Testis (tissue), 3 donors: ENCODE measurements around the gene RRP1B. TPM values are rescaled to one million over a fixed set of nuclear protein-coding genes. Genes with fewer than 3 reads are reported as not detected.

Experiments used
- DNase-seq: peaks from one replicate; pipeline ENCODE4 v3.0.0-alpha.2; 2019
- H3K27ac ChIP-seq, 2 donors: fragments of 200-600 bp; sonication (generic); one replicate each; pipeline ENCODE4 v1.5.1; 2019
- H3K27me3 ChIP-seq: fragments of 200-600 bp; sonication (generic); one replicate; pipeline ENCODE4 v1.5.1; 2019
- H3K36me3 ChIP-seq: fragments of 200-600 bp; sonication (generic); one replicate; pipeline ENCODE4 v1.5.1; 2017; ENCODE audit warnings: low read depth; ENCODE audit errors: missing control alignments
- H3K4me1 ChIP-seq: fragments of 200-600 bp; sonication (generic); one replicate; pipeline ENCODE4 v1.5.1; 2019
- H3K4me3 ChIP-seq, 2 donors: fragments of 200-600 bp; sonication (generic); one replicate each; pipeline ENCODE4 v1.5.1; 2017 to 2019
- H3K9me3 ChIP-seq: fragments of 200-600 bp; sonication (generic); one replicate; pipeline ENCODE4 v1.5.1; 2017
- POLR2A ChIP-seq: fragments of 450-650 bp; IDR thresholded peaks from one replicate; pipeline ENCODE4 v1.6.1; 2017; ENCODE audit warnings: antibody characterized with exemption, mild to moderate bottlenecking, moderate library complexity
- WGBS, 2 donors: methylation state at CpG; one replicate each; pipeline ENCODE4 v1.1.5; 2018; 5-methylcytosine and 5-hydroxymethylcytosine counted together
- intact Hi-C: fragments of 100-400 bp; cut with DNase I; formaldehyde crosslinking; loops from one replicate; pipeline ENCODE4 v1.15.1; 2023; ENCODE audit warnings: low total_unique reads
- polyA plus RNA-seq: library from polyadenylated mRNA; stranded (reverse); fragments of 350-450 nt; fragmentation: Illumina TruSeq; extraction: RNeasy Lipid Tissue Mini Kit (QIAGEN cat#74804); gene quantifications from one replicate; pipeline ENCODE4 v1.2.3, GENCODE V29; 2014; ENCODE audit warnings: low read depth, low replicate concordance; ENCODE audit not compliant: insufficient read depth
- total RNA-seq, 2 donors: library from RNA; depleted of rRNA; stranded (reverse); fragments of >200 nt; gene quantifications; one replicate each; pipeline ENCODE4 v1.2.3, GENCODE V29; 2016
- TF ChIP-seq, protein P1 (sequence below), 3 experiments: fragments of 450-650 bp in 2 of 3; fragments of 200-600 bp in 1 of 3; sonication (generic) in 1 of 3; IDR thresholded peaks; one replicate each; pipeline ENCODE4 v1.5.1; 2016 to 2019; ENCODE audit warnings: antibody characterized with exemption in 3 of 3, mild to moderate bottlenecking in 2 of 3, moderate library complexity in 1 of 3

Gene RRP1B
- total and polyA plus RNA-seq, 3 donors from 2014 or later, result 27.8 to 48.6 (median 44.8) TPM

- Histone ChIP-seq H3K4me3 (no peak overlapping the region), H3K27me3 (no peaks in the 10 kb centered on the region), H3K27ac (peak overlapping the region; percentile 82 to 87), H3K36me3 (no peaks in the 10 kb centered on the region), H3K9me3 (no peaks in the 10 kb centered on the region), H3K4me1 (peaks cover 56% of the 10 kb centered on the region)
- intact Hi-C loops, result no loop called here
- no peak for DNase-seq
- WGBS, 2 donors, result 88 to 94% methylated on average over 2 to 24 of the region's 25 CpGs
- TF ChIP-seq, protein P1, sequence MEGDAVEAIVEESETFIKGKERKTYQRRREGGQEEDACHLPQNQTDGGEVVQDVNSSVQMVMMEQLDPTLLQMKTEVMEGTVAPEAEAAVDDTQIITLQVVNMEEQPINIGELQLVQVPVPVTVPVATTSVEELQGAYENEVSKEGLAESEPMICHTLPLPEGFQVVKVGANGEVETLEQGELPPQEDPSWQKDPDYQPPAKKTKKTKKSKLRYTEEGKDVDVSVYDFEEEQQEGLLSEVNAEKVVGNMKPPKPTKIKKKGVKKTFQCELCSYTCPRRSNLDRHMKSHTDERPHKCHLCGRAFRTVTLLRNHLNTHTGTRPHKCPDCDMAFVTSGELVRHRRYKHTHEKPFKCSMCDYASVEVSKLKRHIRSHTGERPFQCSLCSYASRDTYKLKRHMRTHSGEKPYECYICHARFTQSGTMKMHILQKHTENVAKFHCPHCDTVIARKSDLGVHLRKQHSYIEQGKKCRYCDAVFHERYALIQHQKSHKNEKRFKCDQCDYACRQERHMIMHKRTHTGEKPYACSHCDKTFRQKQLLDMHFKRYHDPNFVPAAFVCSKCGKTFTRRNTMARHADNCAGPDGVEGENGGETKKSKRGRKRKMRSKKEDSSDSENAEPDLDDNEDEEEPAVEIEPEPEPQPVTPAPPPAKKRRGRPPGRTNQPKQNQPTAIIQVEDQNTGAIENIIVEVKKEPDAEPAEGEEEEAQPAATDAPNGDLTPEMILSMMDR (IDR thresholded peaks at IDR 0.05), result no peak
- no peak for TF ChIP-seq POLR2A
Observed at GRCh38 chr21:43739621-43740435, 80.5 kb downstream of the RRP1B start.

DNA sequence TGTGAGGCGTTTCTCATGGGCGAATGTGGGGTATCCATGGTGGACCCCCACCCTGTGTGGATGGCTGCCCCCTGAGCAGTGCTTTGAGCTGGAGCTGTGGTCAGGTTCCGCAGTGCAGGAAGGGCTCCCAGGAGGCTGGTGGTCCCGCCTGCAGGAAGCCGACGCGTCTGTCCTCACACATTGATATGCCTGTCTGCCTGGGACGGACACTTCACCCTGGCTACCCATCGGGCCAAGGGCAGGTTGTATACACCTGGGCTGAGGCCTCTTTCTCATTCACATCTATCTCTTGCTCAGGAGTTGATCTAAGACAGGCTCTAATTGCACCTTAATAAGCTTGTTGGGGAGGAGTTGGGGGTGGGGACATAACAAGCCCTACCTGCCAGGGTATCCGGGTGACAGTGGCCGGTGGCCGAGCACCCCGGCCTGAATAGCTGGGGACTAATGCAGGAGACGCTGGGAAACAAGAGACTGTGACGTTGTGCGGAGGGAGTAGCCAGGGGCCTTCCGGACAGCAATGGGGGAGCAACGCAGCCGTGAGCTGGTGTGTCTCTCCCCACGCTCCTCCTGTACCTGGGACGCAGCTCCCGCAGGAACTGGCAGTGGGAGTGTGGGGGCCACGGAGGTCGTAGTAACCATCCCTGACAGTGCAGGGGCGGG lies 81.3 kb downstream of the RRP1B start:
- H3K36me3 ChIP-seq, result no peaks in the 10 kb centered on the region
- TF ChIP-seq, protein P1 (IDR thresholded peaks at IDR 0.05), result no peak
- TF ChIP-seq POLR2A, result no peak
- DNase-seq, result peak; percentile 90
- H3K4me3 ChIP-seq, result no peak overlapping the region
- no peaks in the 10 kb centered on the region for H3K9me3 ChIP-seq
- H3K27me3 ChIP-seq, result no peaks in the 10 kb centered on the region
- 16 to 23% methylated on average over 13 to 24 of the region's 25 CpGs for WGBS, 2 donors
- peaks cover 48% of the 10 kb centered on the region for H3K4me1 ChIP-seq
- intact Hi-C loops, result no loop called here
- peak overlapping the region; percentile 82 to 87 for H3K27ac ChIP-seq

DNA sequence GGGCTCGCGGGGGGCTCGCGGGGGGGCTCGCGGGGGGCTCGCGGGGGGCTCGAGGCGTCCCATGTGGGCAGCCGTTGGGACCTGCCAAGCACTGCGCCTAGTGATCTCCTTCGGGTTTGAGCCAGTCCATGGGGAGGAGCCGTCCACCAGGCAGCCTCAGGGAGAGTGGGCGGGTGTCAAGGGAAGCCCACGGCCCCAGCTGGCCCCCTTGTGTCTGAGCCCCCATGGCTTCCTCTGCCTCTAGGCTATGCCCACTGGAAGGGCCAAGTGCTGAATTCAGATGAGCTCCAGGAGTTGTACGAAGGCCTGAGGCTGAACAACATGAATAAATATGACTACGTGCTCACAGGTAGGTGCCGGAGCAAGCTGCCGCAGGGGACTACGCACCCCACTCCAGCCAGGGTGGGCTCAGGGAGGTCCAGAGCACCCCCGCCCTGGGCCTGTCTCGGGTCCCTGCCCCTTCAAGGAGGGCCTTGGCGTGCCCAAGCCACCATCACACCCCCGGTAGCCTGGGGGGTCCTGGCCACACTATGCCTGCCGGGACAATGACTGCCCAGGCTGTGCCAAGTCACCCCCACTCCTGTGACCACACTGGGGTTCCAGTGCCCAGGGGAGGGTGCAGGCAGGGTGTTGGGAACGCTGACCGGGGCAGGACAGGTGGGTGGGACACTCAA lies 82.2 kb downstream of the RRP1B start:
- no peak for DNase-seq
- H3K9me3 ChIP-seq, result no peaks in the 10 kb centered on the region
- TF ChIP-seq POLR2A, result no peak
- TF ChIP-seq, protein P1 (IDR thresholded peaks at IDR 0.05), result no peak

GRCh38 chr21:43743947-43744346 lies 84.6 kb downstream of the RRP1B start:
- DNase-seq, result no peak
- 92 to 100% methylated on average over 3 to 8 of the region's 8 CpGs for WGBS, 2 donors
- Histone ChIP-seq H3K36me3 (no peaks in the 10 kb centered on the region), H3K27ac (no peak overlapping the region), H3K4me1 (peaks cover 18% of the 10 kb centered on the region), H3K9me3 (no peaks in the 10 kb centered on the region), H3K4me3 (no peak overlapping the region), H3K27me3 (no peaks in the 10 kb centered on the region)
- TF ChIP-seq, protein P1 (IDR thresholded peaks at IDR 0.05), result no peak
- TF ChIP-seq POLR2A, result no peak
- intact Hi-C loops, result no loop called here

More for the DNA sequence above, 82.2 kb downstream of the RRP1B start:
- intact Hi-C loops, result no loop called here
- H3K27me3 ChIP-seq, result no peaks in the 10 kb centered on the region
- 46 to 50% methylated on average over 7 to 17 of the region's 28 CpGs for WGBS, 2 donors
- H3K27ac ChIP-seq, result peak overlapping the region; percentile 57 to 80
- H3K36me3 ChIP-seq, result no peaks in the 10 kb centered on the region
- H3K4me3 ChIP-seq, result peak overlapping the region; percentile 12 to 24
- H3K4me1 ChIP-seq, result peaks cover 40% of the 10 kb centered on the region
